Astrocyte of the spinal cord (primary cell): ENCODE results near the gene NKAIN1.
A peak's percentile ranks its signal among the peaks of the same experiment; 100 is the strongest.

ENCODE experiments used
- DNase-seq: peaks from one replicate; pipeline ENCODE4 v3.0.0; 2011; ENCODE audit warnings: low read depth, low spot score
- H3K4me3 ChIP-seq: 2 replicates; pipeline ENCODE4 v1.5.1; 2011; ENCODE audit warnings: low read depth, mild to moderate bottlenecking, low read length, moderate library complexity
- CTCF ChIP-seq: IDR thresholded peaks from 2 replicates; pipeline ENCODE4 v1.5.1; 2012; ENCODE audit warnings: low read depth, mild to moderate bottlenecking, low read length, inconsistent platforms
- in situ Hi-C: cut with HindIII; loops from 2 replicates; pipeline ENCODE4 v1.10.0; 2017; ENCODE audit warnings: low sequenced_read_pairs

NKAIN1 gene

GRCh38 chr1:31153423-31153822 is 86.3 kb downstream of the NKAIN1 start:
- in situ Hi-C loops: no loop called here
- no peak overlapping the region for H3K4me3 ChIP-seq
- no peak for DNase-seq
- TF ChIP-seq CTCF: no peak

GRCh38 chr1:31152181-31152795 is 87.4 kb downstream of the NKAIN1 start:
- in situ Hi-C loops: no loop called here
- H3K4me3 ChIP-seq: no peak overlapping the region
- DNase-seq: peak; percentile 35
- TF ChIP-seq CTCF: no peak

- no peak for DNase-seq
- no peak for TF ChIP-seq CTCF
- no peak overlapping the region for H3K4me3 ChIP-seq
- in situ Hi-C loops: no loop called here
These were observed 88.3 kb downstream of the NKAIN1 start for GRCh38 chr1:31151402-31151801.

GRCh38 chr1:31148409-31148808 is 91.3 kb downstream of the NKAIN1 start:
- DNase-seq: no peak
- in situ Hi-C loops: no loop called here
- TF ChIP-seq CTCF: no peak

GRCh38 chr1:31145648-31146047 is 94.0 kb downstream of the NKAIN1 start:
- TF ChIP-seq CTCF: no peak
- H3K4me3 ChIP-seq: no peak overlapping the region
- no peak for DNase-seq
- in situ Hi-C loops: no loop called here

More at GRCh38 chr1:31148409-31148808, 91.3 kb downstream of the NKAIN1 start:
- H3K4me3 ChIP-seq: no peak overlapping the region

GRCh38 chr1:31144442-31144841 is 95.2 kb downstream of the NKAIN1 start:
- DNase-seq: no peak
- in situ Hi-C loops: no loop called here
- no peak for TF ChIP-seq CTCF
- no peak overlapping the region for H3K4me3 ChIP-seq

- no peak for DNase-seq
- in situ Hi-C loops: no loop called here
- H3K4me3 ChIP-seq: no peak overlapping the region
- TF ChIP-seq CTCF: no peak
These were observed 96.2 kb downstream of the NKAIN1 start for GRCh38 chr1:31143455-31143854.
